Measurements from ENCODE around the gene GRIK4. TPM values are rescaled to one million over a fixed set of nuclear protein-coding genes. Genes with fewer than 3 reads are reported as not detected.

The GRIK4 gene
- total and polyA plus RNA-seq, 4 donors = 0.05 to 0.25 (median 0.06) TPM; not detected in 1

DNA sequence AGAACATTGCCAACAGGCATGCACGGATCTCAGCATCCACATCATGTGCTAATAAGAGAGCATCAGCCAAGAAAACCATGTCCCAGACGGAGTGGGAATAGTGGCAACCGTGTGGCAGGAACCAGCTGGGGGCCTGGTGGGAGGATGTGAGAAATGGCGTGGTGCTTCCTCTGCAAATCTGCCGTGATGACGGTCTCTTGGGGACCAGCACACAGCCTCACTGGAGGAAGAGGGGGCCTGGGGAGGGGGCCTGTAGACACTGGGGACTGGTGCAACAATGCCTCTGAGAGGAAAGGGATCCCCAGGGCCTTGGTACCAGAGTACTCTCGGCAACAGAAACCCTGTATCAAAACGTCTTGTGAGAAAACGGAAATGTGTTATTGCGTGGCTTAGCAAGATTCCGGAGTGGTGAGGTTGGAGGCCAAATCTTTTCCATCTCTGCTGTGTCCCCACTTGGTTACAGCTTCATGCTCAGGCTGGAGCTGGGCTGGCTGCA lies 358.0 kb downstream of the GRIK4 start:
- TF ChIP-seq FOXA2 (IDR thresholded peaks at IDR 0.05) (no peak), JUND (IDR thresholded peaks at IDR 0.05) (no peak), FOXA1 (IDR thresholded peaks at IDR 0.05) (no peak), GABPA (IDR thresholded peaks at IDR 0.05 in 1 of 2, conservative IDR thresholded peaks at IDR 0.05 in 1 of 2) (no peak), RXRA (IDR thresholded peaks at IDR 0.05) (no peak), YY1 (IDR thresholded peaks at IDR 0.05) (no peak), NR2F2 (IDR thresholded peaks at IDR 0.05) (no peak), RAD21 (IDR thresholded peaks at IDR 0.05) (no peak), SP1 (IDR thresholded peaks at IDR 0.05) (no peak), TAF1 (conservative IDR thresholded peaks at IDR 0.05) (no peak), EGR1 (IDR thresholded peaks at IDR 0.05; ENCODE audit: low read depth in 2 of 2) (no peak)
- TF ChIP-seq, protein P1, sequence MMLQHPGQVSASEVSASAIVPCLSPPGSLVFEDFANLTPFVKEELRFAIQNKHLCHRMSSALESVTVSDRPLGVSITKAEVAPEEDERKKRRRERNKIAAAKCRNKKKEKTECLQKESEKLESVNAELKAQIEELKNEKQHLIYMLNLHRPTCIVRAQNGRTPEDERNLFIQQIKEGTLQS (IDR thresholded peaks at IDR 0.05) = no peak
- TF ChIP-seq, protein P2, sequence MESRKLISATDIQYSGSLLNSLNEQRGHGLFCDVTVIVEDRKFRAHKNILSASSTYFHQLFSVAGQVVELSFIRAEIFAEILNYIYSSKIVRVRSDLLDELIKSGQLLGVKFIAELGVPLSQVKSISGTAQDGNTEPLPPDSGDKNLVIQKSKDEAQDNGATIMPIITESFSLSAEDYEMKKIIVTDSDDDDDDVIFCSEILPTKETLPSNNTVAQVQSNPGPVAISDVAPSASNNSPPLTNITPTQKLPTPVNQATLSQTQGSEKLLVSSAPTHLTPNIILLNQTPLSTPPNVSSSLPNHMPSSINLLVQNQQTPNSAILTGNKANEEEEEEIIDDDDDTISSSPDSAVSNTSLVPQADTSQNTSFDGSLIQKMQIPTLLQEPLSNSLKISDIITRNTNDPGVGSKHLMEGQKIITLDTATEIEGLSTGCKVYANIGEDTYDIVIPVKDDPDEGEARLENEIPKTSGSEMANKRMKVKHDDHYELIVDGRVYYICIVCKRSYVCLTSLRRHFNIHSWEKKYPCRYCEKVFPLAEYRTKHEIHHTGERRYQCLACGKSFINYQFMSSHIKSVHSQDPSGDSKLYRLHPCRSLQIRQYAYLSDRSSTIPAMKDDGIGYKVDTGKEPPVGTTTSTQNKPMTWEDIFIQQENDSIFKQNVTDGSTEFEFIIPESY (IDR thresholded peaks at IDR 0.05) = no peak
- TF ChIP-seq, protein P3, sequence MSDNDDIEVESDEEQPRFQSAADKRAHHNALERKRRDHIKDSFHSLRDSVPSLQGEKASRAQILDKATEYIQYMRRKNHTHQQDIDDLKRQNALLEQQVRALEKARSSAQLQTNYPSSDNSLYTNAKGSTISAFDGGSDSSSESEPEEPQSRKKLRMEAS (IDR thresholded peaks at IDR 0.05) = no peak
- TF ChIP-seq, protein P4, sequence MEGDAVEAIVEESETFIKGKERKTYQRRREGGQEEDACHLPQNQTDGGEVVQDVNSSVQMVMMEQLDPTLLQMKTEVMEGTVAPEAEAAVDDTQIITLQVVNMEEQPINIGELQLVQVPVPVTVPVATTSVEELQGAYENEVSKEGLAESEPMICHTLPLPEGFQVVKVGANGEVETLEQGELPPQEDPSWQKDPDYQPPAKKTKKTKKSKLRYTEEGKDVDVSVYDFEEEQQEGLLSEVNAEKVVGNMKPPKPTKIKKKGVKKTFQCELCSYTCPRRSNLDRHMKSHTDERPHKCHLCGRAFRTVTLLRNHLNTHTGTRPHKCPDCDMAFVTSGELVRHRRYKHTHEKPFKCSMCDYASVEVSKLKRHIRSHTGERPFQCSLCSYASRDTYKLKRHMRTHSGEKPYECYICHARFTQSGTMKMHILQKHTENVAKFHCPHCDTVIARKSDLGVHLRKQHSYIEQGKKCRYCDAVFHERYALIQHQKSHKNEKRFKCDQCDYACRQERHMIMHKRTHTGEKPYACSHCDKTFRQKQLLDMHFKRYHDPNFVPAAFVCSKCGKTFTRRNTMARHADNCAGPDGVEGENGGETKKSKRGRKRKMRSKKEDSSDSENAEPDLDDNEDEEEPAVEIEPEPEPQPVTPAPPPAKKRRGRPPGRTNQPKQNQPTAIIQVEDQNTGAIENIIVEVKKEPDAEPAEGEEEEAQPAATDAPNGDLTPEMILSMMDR (IDR thresholded peaks at IDR 0.05; ENCODE audit: low read depth, low read length, missing input control) = no peak
- WGBS = 77% methylated on average over 11 of the region's 11 CpGs
- no peak for DNase-seq (ENCODE audit: low spot score)
- Histone ChIP-seq H3K4me1 (ENCODE audit: control insufficient read depth in 4 of 4, insufficient read depth in 4 of 4, low read length in 3 of 4) (no peaks in the 10 kb centered on the region), H3K36me3 (ENCODE audit: control insufficient read depth in 4 of 4, insufficient read depth in 3 of 4, low read depth in 1 of 4, low read length in 3 of 4) (no peaks in the 10 kb centered on the region), H3K9ac (ENCODE audit: low read depth in 1 of 2, low read length in 2 of 2) (no peak overlapping the region), H3K4me3 (ENCODE audit: low read depth in 1 of 3, low read length in 3 of 3) (no peak overlapping the region), H3K9me3 (ENCODE audit: control insufficient read depth in 4 of 4, low read length in 3 of 4) (no peaks in the 10 kb centered on the region), H3K27ac (ENCODE audit: low read depth in 1 of 2, low read length in 2 of 2) (no peak overlapping the region), H3K27me3 (ENCODE audit: control insufficient read depth in 4 of 4, insufficient read depth in 4 of 4, low read length in 3 of 4) (peaks cover 0 to 2% (median 1%) of the 10 kb centered on the region in 4 donors)

DNA sequence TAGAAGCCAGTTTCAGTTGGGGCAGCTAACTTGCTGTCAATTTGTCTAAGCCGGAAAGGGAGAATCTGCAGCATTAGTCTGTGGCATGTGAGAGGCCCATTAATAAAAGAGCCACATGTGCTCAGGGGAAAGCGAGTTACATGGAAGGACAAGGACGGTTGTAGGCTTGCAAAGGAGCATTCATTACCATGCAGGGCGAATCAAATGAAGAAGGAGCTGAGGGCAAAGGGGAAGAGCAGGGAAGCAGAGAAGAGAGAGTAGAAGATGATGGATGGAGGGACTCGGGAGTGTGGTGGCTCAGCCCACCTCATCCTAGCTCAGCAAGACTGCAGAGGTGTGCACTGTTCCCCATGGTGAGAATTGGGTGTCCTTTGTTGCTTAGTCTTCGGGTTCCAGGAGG lies 359.6 kb downstream of the GRIK4 start:
- Histone ChIP-seq H3K27me3 (ENCODE audit: control insufficient read depth in 4 of 4, insufficient read depth in 4 of 4, low read length in 3 of 4) (peaks cover 0 to 2% (median 1%) of the 10 kb centered on the region in 4 donors), H3K4me3 (ENCODE audit: low read depth in 1 of 3, low read length in 3 of 3) (no peak overlapping the region), H3K9ac (ENCODE audit: low read depth in 1 of 2, low read length in 2 of 2) (no peak overlapping the region), H3K27ac (ENCODE audit: low read depth in 1 of 2, low read length in 2 of 2) (no peak overlapping the region), H3K36me3 (ENCODE audit: control insufficient read depth in 4 of 4, insufficient read depth in 3 of 4, low read depth in 1 of 4, low read length in 3 of 4) (no peaks in the 10 kb centered on the region), H3K9me3 (ENCODE audit: control insufficient read depth in 4 of 4, low read length in 3 of 4) (no peaks in the 10 kb centered on the region), H3K4me1 (ENCODE audit: control insufficient read depth in 4 of 4, insufficient read depth in 4 of 4, low read length in 3 of 4) (no peaks in the 10 kb centered on the region)
- DNase-seq (ENCODE audit: low spot score) = no peak
- 85% methylated on average over 6 of the region's 6 CpGs for WGBS
- no peak for TF ChIP-seq RXRA (IDR thresholded peaks at IDR 0.05)
- TF ChIP-seq, protein P5, sequence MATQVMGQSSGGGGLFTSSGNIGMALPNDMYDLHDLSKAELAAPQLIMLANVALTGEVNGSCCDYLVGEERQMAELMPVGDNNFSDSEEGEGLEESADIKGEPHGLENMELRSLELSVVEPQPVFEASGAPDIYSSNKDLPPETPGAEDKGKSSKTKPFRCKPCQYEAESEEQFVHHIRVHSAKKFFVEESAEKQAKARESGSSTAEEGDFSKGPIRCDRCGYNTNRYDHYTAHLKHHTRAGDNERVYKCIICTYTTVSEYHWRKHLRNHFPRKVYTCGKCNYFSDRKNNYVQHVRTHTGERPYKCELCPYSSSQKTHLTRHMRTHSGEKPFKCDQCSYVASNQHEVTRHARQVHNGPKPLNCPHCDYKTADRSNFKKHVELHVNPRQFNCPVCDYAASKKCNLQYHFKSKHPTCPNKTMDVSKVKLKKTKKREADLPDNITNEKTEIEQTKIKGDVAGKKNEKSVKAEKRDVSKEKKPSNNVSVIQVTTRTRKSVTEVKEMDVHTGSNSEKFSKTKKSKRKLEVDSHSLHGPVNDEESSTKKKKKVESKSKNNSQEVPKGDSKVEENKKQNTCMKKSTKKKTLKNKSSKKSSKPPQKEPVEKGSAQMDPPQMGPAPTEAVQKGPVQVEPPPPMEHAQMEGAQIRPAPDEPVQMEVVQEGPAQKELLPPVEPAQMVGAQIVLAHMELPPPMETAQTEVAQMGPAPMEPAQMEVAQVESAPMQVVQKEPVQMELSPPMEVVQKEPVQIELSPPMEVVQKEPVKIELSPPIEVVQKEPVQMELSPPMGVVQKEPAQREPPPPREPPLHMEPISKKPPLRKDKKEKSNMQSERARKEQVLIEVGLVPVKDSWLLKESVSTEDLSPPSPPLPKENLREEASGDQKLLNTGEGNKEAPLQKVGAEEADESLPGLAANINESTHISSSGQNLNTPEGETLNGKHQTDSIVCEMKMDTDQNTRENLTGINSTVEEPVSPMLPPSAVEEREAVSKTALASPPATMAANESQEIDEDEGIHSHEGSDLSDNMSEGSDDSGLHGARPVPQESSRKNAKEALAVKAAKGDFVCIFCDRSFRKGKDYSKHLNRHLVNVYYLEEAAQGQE (IDR thresholded peaks at IDR 0.05) = no peak
- no peak for TF ChIP-seq FOXA1 (IDR thresholded peaks at IDR 0.05)
- TF ChIP-seq YY1 (IDR thresholded peaks at IDR 0.05) = no peak
- TF ChIP-seq, protein P4 (IDR thresholded peaks at IDR 0.05; ENCODE audit: low read depth, low read length, missing input control) = no peak
- no peak for TF ChIP-seq TAF1 (conservative IDR thresholded peaks at IDR 0.05)
- TF ChIP-seq, protein P3 (IDR thresholded peaks at IDR 0.05) = no peak
- TF ChIP-seq GABPA (IDR thresholded peaks at IDR 0.05 in 1 of 2, conservative IDR thresholded peaks at IDR 0.05 in 1 of 2) = no peak
- no peak for TF ChIP-seq JUND (IDR thresholded peaks at IDR 0.05)
- TF ChIP-seq FOXA2 (IDR thresholded peaks at IDR 0.05) = no peak
- TF ChIP-seq EGR1 (IDR thresholded peaks at IDR 0.05; ENCODE audit: low read depth in 2 of 2) = no peak
- TF ChIP-seq, protein P2 (IDR thresholded peaks at IDR 0.05) = no peak
- TF ChIP-seq SP1 (IDR thresholded peaks at IDR 0.05) = no peak
- TF ChIP-seq NR2F2 (IDR thresholded peaks at IDR 0.05) = no peak
- TF ChIP-seq RAD21 (IDR thresholded peaks at IDR 0.05) = no peak
- no peak for TF ChIP-seq HNF4A (conservative IDR thresholded peaks at IDR 0.05)
- TF ChIP-seq HNF4G (IDR thresholded peaks at IDR 0.05) = no peak

All from liver (tissue), 9 donors.